ENCODE results near the gene TOPAZ1. TPM values are rescaled to one million over a fixed set of nuclear protein-coding genes. Genes with fewer than 3 reads are reported as not detected.

The TOPAZ1 gene
- total RNA-seq, 1 donor from 2014 or later, result not detected

DNA sequence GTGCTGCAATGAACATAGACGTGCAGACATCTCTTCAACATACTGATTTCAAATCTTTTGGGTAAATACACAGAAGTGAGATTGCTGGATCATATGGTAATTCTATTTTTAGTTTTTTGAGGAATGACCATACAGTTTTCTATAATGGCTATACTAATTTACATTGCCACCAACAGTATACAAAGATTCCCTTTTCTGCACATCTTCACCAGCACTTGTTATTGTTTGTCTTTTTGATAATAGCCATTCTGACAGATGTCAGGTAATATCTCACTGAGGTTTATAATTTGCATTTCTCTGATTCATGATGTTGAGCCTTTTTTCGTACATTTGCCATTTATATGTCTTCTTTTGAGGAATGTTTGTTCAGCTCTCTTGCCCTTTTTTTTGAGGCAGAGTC, 30.5 kb downstream of the TOPAZ1 start:
- DNase-seq (ENCODE audit: low read depth, low spot score), result no peak
- Mint-ChIP-seq H3K36me3 (ENCODE audit: low read depth) (no peaks in the 10 kb centered on the region), H3K4me3 (no peak overlapping the region), H3K4me1 (no peaks in the 10 kb centered on the region), H3K27me3 (ENCODE audit: low read depth) (no peaks in the 10 kb centered on the region), H3K27ac (ENCODE audit: unreplicated experiment) (no peak overlapping the region), H3K9me3 (peaks cover 3% of the 10 kb centered on the region)
- TF ChIP-seq, protein P1, sequence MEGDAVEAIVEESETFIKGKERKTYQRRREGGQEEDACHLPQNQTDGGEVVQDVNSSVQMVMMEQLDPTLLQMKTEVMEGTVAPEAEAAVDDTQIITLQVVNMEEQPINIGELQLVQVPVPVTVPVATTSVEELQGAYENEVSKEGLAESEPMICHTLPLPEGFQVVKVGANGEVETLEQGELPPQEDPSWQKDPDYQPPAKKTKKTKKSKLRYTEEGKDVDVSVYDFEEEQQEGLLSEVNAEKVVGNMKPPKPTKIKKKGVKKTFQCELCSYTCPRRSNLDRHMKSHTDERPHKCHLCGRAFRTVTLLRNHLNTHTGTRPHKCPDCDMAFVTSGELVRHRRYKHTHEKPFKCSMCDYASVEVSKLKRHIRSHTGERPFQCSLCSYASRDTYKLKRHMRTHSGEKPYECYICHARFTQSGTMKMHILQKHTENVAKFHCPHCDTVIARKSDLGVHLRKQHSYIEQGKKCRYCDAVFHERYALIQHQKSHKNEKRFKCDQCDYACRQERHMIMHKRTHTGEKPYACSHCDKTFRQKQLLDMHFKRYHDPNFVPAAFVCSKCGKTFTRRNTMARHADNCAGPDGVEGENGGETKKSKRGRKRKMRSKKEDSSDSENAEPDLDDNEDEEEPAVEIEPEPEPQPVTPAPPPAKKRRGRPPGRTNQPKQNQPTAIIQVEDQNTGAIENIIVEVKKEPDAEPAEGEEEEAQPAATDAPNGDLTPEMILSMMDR (conservative IDR thresholded peaks at IDR 0.05), result no peak

DNA sequence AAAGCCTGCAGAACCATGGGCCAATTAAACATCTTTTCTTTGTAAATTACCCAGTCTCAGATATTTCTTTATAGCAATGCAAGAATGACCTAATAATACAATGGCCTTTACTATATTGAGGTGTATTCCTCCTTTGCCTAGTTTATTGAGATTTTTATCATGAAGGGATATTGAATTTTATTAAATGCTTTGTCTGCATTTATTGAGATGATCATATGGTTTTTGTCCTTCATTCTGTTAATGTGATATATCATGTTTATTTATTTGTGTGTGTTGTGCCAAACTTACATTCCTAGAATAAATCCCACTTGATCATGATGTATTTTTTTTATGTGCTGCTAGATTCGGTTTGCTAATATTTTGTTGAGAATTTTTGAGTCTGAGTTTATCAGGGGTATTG, 36.2 kb downstream of the TOPAZ1 start:
- no peak overlapping the region for H3K4me3 Mint-ChIP-seq
- H3K27me3 Mint-ChIP-seq (ENCODE audit: low read depth), result peaks cover 8% of the 10 kb centered on the region
- no peaks in the 10 kb centered on the region for H3K4me1 Mint-ChIP-seq
- DNase-seq (ENCODE audit: low read depth, low spot score), result no peak
- TF ChIP-seq, protein P1 (conservative IDR thresholded peaks at IDR 0.05), result no peak
- no peak overlapping the region for H3K27ac Mint-ChIP-seq (ENCODE audit: unreplicated experiment)
- peaks cover 3% of the 10 kb centered on the region for H3K9me3 Mint-ChIP-seq
- H3K36me3 Mint-ChIP-seq (ENCODE audit: low read depth), result no peaks in the 10 kb centered on the region

DNA sequence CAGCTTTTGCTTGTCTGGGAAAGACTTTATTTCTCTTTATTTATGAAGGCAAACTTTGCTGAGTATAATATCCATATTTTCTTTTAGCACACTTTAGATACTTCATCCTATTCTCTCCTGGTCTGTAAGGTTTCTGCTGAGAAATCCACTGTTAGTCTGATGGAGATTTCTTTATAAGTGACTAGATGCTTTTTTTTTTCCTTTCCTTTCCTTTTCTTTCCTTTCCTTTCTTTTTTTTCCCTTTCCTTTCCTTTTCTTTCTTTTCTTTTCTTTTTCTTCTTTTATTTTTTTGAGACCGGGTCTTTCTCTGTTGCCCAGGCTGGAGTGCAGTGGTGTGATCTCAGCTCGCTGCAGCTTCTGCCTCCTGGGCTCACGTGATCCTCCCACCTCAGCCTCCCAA, 38.4 kb downstream of the TOPAZ1 start:
- Mint-ChIP-seq H3K36me3 (ENCODE audit: low read depth) (no peaks in the 10 kb centered on the region), H3K9me3 (peaks cover 3% of the 10 kb centered on the region), H3K27ac (ENCODE audit: unreplicated experiment) (no peak overlapping the region), H3K27me3 (ENCODE audit: low read depth) (peaks cover 8% of the 10 kb centered on the region), H3K4me1 (no peaks in the 10 kb centered on the region), H3K4me3 (no peak overlapping the region)
- no peak for DNase-seq (ENCODE audit: low read depth, low spot score)
- TF ChIP-seq, protein P1 (conservative IDR thresholded peaks at IDR 0.05), result no peak

DNA sequence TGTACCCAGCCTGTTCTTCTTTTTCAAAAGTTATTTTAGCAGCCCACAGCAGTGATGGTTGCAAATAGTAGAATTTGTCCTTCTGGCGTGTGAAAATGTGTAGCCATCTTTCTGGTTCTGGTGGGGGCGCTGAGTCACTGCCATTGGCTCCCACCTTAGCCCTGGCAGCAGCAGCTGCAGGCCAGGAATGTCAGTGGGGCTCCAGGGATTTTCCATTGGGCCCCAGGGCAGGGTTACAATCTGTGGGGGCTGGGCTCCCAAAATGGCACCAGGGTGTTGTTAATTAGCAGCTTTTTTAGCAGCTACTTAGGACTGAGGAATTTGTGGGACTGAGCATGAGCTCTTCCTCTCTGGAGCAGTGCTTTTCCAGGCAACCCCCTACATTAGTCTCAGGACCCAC, 38.9 kb downstream of the TOPAZ1 start:
- TF ChIP-seq, protein P1 (conservative IDR thresholded peaks at IDR 0.05), result no peak
- DNase-seq (ENCODE audit: low read depth, low spot score), result no peak
- H3K27me3 Mint-ChIP-seq (ENCODE audit: low read depth), result peaks cover 8% of the 10 kb centered on the region
- H3K9me3 Mint-ChIP-seq, result no peaks in the 10 kb centered on the region
- H3K36me3 Mint-ChIP-seq (ENCODE audit: low read depth), result no peaks in the 10 kb centered on the region
- no peak overlapping the region for H3K4me3 Mint-ChIP-seq
- no peak overlapping the region for H3K27ac Mint-ChIP-seq (ENCODE audit: unreplicated experiment)
- H3K4me1 Mint-ChIP-seq, result no peaks in the 10 kb centered on the region

DNA sequence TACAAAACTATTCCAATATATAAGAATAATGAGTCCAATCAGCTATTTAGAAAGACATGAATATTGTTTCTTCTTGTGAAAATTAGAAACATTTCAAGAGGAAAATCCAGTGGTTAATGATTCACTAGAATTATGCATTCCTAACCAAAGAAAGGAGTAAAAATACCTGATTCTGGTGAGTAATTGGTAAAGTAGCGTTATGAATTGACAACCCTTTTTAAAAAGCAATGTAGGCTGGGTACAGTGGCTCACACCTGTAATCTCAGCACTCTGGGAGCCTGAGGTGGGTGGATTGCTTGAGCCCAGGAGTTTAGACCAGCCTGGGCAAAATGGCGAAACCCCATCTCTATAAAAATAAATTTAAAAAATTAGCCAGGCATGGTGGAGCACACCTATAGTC, 43.3 kb downstream of the TOPAZ1 start:
- DNase-seq (ENCODE audit: low read depth, low spot score), result no peak
- Mint-ChIP-seq H3K27ac (ENCODE audit: unreplicated experiment) (no peak overlapping the region), H3K4me3 (no peak overlapping the region), H3K9me3 (no peaks in the 10 kb centered on the region), H3K4me1 (no peaks in the 10 kb centered on the region), H3K36me3 (ENCODE audit: low read depth) (no peaks in the 10 kb centered on the region), H3K27me3 (ENCODE audit: low read depth) (no peaks in the 10 kb centered on the region)
- TF ChIP-seq, protein P1 (conservative IDR thresholded peaks at IDR 0.05), result no peak
